Testis (tissue), 2 donors: ENCODE measurements around the gene BSCL2.

Experiments used
- POLR2A ChIP-seq: fragments of 450-650 bp; IDR thresholded peaks from one replicate; pipeline ENCODE4 v1.6.1; 2017; ENCODE audit warnings: antibody characterized with exemption, mild to moderate bottlenecking, moderate library complexity
- TF ChIP-seq, protein P1 (sequence below), 3 experiments: fragments of 450-650 bp in 2 of 3; fragments of 200-600 bp in 1 of 3; sonication (generic) in 1 of 3; IDR thresholded peaks; one replicate each; pipeline ENCODE4 v1.5.1; 2016 to 2019; ENCODE audit warnings: antibody characterized with exemption in 3 of 3, mild to moderate bottlenecking in 2 of 3, moderate library complexity in 1 of 3

DNA sequence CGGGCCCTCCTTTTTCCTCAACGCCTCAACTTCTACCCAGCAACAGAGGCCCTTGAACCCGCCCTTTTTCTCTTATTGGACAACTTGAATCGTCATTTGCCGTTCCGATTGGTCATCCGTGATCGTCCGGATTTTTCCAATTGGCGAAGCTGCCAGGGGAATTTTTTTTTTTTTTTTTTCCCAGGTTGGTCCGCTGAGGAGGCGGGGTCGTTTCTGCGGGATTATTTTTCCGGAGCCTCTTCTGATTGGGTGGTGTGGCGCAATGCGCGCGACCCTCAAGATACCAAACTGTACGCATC lies 20.6 kb upstream of the BSCL2 start:
- TF ChIP-seq, protein P1, sequence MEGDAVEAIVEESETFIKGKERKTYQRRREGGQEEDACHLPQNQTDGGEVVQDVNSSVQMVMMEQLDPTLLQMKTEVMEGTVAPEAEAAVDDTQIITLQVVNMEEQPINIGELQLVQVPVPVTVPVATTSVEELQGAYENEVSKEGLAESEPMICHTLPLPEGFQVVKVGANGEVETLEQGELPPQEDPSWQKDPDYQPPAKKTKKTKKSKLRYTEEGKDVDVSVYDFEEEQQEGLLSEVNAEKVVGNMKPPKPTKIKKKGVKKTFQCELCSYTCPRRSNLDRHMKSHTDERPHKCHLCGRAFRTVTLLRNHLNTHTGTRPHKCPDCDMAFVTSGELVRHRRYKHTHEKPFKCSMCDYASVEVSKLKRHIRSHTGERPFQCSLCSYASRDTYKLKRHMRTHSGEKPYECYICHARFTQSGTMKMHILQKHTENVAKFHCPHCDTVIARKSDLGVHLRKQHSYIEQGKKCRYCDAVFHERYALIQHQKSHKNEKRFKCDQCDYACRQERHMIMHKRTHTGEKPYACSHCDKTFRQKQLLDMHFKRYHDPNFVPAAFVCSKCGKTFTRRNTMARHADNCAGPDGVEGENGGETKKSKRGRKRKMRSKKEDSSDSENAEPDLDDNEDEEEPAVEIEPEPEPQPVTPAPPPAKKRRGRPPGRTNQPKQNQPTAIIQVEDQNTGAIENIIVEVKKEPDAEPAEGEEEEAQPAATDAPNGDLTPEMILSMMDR (IDR thresholded peaks at IDR 0.05), result no peak
- no peak for TF ChIP-seq POLR2A
